ENCODE measurements around the gene KRT34.

GRCh38 chr17:41390411-41390938 lies 8.4 kb upstream of the KRT34 start:
- TF ChIP-seq CTCF (IDR thresholded peaks at IDR 0.05) (no peak), EZH2phosphoT487 (IDR thresholded peaks at IDR 0.05) (no peak), EZH2 (IDR thresholded peaks at IDR 0.05) (no peak)

Data from neural progenitor cell (in vitro differentiated cells).